Skin epidermis (tissue), 12 donors: ENCODE measurements around the gene MBOAT2.

Experiments
- H3K27ac ChIP-seq, 21 experiments: fragments of 200-600 bp; sonication (generic) in 11 of 21; one replicate each; pipeline ENCODE4 v1.5.0; 2020; ENCODE audit warnings: mild to moderate bottlenecking in 3 of 21, inconsistent platforms in 2 of 21, moderate library complexity in 2 of 21
- H3K4me3 ChIP-seq, 7 experiments: fragments of 200-600 bp; sonication (generic) in 2 of 7; one replicate each; pipeline ENCODE4 v1.5.0; 2020; ENCODE audit warnings: inconsistent platforms in 2 of 7, mild to moderate bottlenecking in 2 of 7, moderate library complexity in 1 of 7

Gene MBOAT2

GRCh38 chr2:9020267-9020666, 16.8 kb upstream of the MBOAT2 start:
- no peak overlapping the region for H3K27ac ChIP-seq
- no peak overlapping the region for H3K4me3 ChIP-seq

GRCh38 chr2:9018534-9018933, 15.1 kb upstream of the MBOAT2 start:
- peak overlapping the region in 1 of 21 experiments; percentile 0 for H3K27ac ChIP-seq

GRCh38 chr2:9018109-9018508, 14.6 kb upstream of the MBOAT2 start:
- Histone ChIP-seq H3K27ac (peak overlapping the region in 1 of 21 experiments; percentile 0), H3K4me3 (no peak overlapping the region)

More at GRCh38 chr2:9018534-9018933, 15.1 kb upstream of the MBOAT2 start:
- H3K4me3 ChIP-seq, result no peak overlapping the region

- Histone ChIP-seq H3K27ac (no peak overlapping the region), H3K4me3 (no peak overlapping the region)
Measured at GRCh38 chr2:9017411-9017810, 13.9 kb upstream of the MBOAT2 start.

GRCh38 chr2:9015998-9016397, 12.5 kb upstream of the MBOAT2 start:
- H3K27ac ChIP-seq, result no peak overlapping the region
- no peak overlapping the region for H3K4me3 ChIP-seq

GRCh38 chr2:9013403-9013802, 9.9 kb upstream of the MBOAT2 start:
- Histone ChIP-seq H3K4me3 (no peak overlapping the region), H3K27ac (no peak overlapping the region)

GRCh38 chr2:9010866-9011265, 7.4 kb upstream of the MBOAT2 start:
- Histone ChIP-seq H3K27ac (no peak overlapping the region), H3K4me3 (no peak overlapping the region)

- H3K27ac ChIP-seq, result peak overlapping the region in 4 of 21 experiments; percentile 8 to 52 (median 14)
- H3K4me3 ChIP-seq, result no peak overlapping the region
Measured at GRCh38 chr2:9008951-9009664, 5.6 kb upstream of the MBOAT2 start.

GRCh38 chr2:9006368-9006767, 2.9 kb upstream of the MBOAT2 start:
- H3K27ac ChIP-seq, result no peak overlapping the region
- no peak overlapping the region for H3K4me3 ChIP-seq

GRCh38 chr2:9004338-9005204, 1.1 kb upstream of the MBOAT2 start:
- Histone ChIP-seq H3K27ac (peak overlapping the region; percentile 48 to 92 (median 86)), H3K4me3 (peak overlapping the region; percentile 56 to 85 (median 78))

- H3K4me3 ChIP-seq, result peak overlapping the region; percentile 56 to 85 (median 78)
- peak overlapping the region in 20 of 21 experiments; percentile 0 to 89 (median 64) for H3K27ac ChIP-seq
Measured at GRCh38 chr2:9003366-9003615, 193 bp downstream of the MBOAT2 start.

- Histone ChIP-seq H3K27ac (peak overlapping the region in 20 of 21 experiments; percentile 0 to 89 (median 64)), H3K4me3 (peak overlapping the region; percentile 56 to 85 (median 78))
Measured at GRCh38 chr2:9002637-9003365, 683 bp downstream of the MBOAT2 start.

GRCh38 chr2:9002313-9002636, 1.2 kb downstream of the MBOAT2 start:
- peak overlapping the region; percentile 56 to 85 (median 78) for H3K4me3 ChIP-seq
- H3K27ac ChIP-seq, result peak overlapping the region in 3 of 21 experiments; percentile 40 to 77 (median 65)

GRCh38 chr2:9001778-9002177, 1.7 kb downstream of the MBOAT2 start:
- H3K4me3 ChIP-seq, result no peak overlapping the region

GRCh38 chr2:9001229-9001628, 2.3 kb downstream of the MBOAT2 start:
- H3K4me3 ChIP-seq, result no peak overlapping the region

More at GRCh38 chr2:9001778-9002177, 1.7 kb downstream of the MBOAT2 start:
- H3K27ac ChIP-seq, result no peak overlapping the region

GRCh38 chr2:9000442-9000841, 3.0 kb downstream of the MBOAT2 start:
- Histone ChIP-seq H3K27ac (no peak overlapping the region), H3K4me3 (no peak overlapping the region)

More at GRCh38 chr2:9001229-9001628, 2.3 kb downstream of the MBOAT2 start:
- H3K27ac ChIP-seq, result no peak overlapping the region

- H3K27ac ChIP-seq, result no peak overlapping the region
- no peak overlapping the region for H3K4me3 ChIP-seq
Measured at GRCh38 chr2:8999797-9000196, 3.7 kb downstream of the MBOAT2 start.

- Histone ChIP-seq H3K4me3 (no peak overlapping the region), H3K27ac (no peak overlapping the region)
Measured at GRCh38 chr2:8999102-8999446, 4.4 kb downstream of the MBOAT2 start.

- H3K4me3 ChIP-seq, result no peak overlapping the region
- no peak overlapping the region for H3K27ac ChIP-seq
Measured at GRCh38 chr2:8998418-8999101, 4.9 kb downstream of the MBOAT2 start.

- H3K4me3 ChIP-seq, result no peak overlapping the region
Measured at GRCh38 chr2:8997631-8998030, 5.9 kb downstream of the MBOAT2 start.

More at GRCh38 chr2:8997631-8998030, 5.9 kb downstream of the MBOAT2 start:
- no peak overlapping the region for H3K27ac ChIP-seq
